NCI-H748 treated with DMSO at 0.1 percent for 48 hours (cell line): ENCODE measurements around the gene OR52W1.

Experiments
- DNase-seq: peaks from one replicate; lab custom pipeline; 2025; lab: John Stamatoyannopoulos, UW

The OR52W1 gene, protein sequence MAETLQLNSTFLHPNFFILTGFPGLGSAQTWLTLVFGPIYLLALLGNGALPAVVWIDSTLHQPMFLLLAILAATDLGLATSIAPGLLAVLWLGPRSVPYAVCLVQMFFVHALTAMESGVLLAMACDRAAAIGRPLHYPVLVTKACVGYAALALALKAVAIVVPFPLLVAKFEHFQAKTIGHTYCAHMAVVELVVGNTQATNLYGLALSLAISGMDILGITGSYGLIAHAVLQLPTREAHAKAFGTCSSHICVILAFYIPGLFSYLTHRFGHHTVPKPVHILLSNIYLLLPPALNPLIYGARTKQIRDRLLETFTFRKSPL

DNA sequence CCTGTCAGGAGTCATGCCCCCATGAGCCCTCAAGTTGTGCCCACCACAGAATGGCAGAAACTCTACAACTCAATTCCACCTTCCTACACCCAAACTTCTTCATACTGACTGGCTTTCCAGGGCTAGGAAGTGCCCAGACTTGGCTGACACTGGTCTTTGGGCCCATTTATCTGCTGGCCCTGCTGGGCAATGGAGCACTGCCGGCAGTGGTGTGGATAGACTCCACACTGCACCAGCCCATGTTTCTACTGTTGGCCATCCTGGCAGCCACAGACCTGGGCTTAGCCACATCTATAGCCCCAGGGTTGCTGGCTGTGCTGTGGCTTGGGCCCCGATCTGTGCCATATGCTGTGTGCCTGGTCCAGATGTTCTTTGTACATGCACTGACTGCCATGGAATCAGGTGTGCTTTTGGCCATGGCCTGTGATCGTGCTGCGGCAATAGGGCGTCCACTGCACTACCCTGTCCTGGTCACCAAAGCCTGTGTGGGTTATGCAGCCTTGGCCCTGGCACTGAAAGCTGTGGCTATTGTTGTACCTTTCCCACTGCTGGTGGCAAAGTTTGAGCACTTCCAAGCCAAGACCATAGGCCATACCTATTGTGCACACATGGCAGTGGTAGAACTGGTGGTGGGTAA lies at the start of gene OR52W1:
Gene OR52W1 (plus strand): TSS at position 51 of the 637 bp plus-strand sequence. CDS start 0 bp downstream, at position 51.
- DNase-seq = no peak

DNA sequence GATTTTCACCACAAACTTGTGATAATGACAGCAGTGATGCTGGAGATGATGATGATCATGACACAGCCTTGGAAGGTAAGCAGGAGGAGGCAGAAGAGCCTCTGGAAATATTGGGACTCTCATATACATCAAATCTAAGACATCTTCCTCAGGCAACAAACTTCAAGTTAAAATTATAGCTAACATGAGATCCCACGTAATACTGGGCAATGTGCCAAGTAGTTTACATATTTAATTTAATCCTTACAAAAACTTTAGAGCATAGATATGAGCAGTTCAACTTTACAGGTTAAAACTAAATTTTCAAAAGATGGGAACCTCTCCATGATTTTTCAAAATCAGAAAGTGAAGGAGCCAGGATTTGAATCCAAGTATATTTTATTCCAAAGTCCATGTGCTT lies 47.9 kb upstream of the OR52W1 start:
- no peak for DNase-seq

DNA sequence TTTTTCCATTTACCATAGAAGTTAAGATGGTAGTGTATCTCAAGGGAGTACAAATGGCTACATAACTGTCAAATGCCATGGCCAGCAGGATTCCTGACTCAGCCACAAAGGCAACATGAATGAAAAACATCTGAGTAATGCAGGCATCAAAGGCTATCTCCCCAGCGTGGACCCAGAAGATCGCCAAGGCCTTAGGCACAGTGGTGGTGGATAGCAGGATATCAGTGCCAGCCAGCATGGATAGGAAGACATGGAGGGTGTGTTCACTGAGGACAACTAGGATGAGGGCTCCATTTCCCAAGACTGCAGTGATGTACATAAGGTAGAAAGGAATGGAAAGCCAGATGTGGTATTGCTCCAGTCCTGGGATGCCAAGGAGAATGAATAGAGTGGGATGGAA lies 46.9 kb upstream of the OR52W1 start:
- no peak for DNase-seq

DNA sequence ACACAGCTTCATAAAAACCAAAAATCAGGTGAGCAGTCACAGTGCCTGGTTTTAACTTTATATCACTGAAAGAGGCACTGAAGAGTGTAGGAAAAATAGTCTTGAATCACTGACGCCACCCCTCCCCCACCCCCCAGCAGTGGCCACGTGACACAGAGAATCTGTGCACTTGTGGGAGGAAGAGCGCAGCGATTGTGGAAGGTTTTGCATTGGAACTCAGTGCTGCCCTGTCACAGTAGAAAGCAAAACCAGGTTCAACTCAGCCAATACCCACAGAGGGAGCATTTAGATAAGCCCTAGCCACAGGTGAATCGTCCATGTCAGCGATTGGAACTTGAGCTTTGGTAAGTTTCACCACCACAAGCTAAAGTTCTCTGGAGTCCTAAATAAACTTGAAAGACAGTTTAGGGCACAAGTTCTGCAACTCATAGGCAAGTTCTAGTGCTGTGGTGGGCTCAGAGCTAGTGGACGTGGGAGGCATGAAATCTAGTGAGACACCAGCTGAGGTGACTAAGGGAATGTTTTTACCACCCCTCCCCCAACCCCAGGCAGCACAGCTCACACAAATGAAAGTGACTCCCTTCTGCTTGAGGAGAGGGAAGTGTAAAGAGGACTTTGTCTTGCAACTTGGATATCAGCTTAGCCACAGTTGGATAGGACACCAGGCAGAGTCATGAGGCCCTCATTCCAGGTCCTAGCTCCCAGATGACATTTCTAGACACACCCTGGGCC lies 42.2 kb upstream of the OR52W1 start:
- no peak for DNase-seq

DNA sequence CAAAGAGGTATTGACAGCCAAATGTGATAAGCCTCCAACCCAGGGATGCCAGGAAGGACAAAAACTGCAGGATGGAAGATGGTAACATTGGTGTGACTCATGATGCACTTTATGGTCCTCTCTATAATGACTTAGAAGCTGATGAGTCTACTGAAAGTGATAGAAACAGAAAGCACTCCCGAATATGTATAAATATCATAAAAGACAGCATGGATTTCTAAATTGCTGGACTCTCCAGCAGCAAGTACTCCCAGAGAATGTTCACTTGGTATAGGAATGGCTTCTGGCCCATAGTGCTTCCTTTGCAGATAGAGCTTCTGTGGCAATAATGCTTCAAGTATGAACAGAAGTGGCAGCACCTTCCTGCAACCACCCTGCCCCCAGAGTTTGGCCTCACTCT lies 28.8 kb upstream of the OR52W1 start, which contains the start of gene OR52B2:
Gene OR52B2 (minus strand): TSS at position 101 of the 400 bp plus-strand sequence. CDS start 0 bp downstream, at position 101.
- DNase-seq = no peak

DNA sequence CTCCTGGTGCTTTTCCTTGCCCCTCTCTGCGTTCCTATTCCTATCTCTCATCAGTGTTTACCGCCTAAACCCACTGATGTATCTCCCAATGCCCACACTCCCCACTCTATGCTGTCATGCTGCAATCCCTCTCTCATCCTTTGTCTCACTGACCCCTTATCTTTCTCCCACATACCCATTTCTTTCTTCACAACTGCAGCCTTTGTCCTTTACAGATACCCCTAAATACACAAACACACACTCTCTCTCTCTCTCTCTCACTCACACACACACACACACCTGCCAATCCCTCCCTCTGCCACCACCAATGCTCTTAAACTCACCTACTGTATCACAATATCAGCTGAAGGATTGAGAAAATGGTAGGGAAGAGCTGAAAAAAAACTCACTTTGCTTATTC lies 23.6 kb upstream of the OR52W1 start:
- DNase-seq = no peak

DNA sequence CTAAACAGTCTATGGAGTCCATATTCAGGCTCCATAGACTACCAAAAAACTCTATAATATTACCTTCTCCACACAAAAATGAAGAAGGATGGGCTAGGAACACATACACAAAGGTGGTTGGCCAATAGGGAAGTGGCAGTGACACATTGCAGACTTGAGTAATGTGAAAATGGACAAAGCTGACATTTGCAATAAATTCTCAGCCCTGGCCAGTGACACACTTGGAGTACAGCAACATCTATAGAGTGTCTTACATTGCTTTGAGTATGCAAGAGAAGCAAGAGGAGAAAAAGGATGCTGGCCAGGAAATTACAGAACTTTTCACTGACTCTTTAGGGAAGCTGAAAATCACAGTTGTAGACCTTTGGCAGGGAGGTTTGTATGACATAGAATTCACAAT lies 7.3 kb upstream of the OR52W1 start:
- DNase-seq = no peak

DNA sequence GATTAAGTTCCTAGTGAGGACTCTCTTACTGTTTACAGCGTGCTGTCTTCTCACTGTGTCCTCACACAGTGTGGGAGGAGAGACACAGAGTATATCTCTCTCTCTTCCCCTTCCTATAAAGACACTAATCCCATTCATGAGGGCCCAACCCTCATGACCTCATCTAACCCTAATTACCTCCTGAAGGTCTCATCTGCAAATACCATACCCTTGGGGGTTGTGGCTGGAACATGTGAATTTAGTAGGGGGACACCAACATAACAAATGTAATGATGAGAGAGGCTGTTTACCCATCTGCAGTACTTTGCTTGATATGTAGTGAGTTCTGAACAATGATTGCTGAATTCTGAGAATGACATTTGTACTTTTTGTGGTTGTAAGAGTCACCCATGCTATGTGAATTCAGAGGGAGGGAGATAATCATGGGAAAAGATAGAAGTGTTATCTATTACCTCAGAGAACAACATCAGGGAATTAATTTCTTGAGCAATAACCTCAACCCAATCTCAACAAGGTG lies 4.9 kb upstream of the OR52W1 start:
- no peak for DNase-seq

DNA sequence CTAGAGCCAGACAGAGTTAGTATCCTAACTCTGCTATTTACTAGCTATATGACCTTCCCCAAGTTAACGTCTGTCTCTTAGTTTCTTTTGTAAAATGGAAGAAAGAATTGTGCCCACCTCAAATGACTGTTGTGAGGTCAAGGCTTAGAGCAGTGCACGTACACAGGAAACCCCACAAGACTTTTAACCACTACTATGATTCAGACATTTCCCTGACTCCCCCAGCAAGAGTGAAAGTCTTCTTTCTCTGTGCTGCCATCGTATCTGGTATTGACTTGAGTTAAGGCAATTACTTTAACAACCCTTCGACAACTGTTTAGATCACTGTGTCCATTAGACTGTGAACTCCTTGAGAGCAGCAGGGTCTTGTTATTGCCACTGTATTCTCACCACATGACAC lies 2.6 kb upstream of the OR52W1 start:
- DNase-seq = no peak

DNA sequence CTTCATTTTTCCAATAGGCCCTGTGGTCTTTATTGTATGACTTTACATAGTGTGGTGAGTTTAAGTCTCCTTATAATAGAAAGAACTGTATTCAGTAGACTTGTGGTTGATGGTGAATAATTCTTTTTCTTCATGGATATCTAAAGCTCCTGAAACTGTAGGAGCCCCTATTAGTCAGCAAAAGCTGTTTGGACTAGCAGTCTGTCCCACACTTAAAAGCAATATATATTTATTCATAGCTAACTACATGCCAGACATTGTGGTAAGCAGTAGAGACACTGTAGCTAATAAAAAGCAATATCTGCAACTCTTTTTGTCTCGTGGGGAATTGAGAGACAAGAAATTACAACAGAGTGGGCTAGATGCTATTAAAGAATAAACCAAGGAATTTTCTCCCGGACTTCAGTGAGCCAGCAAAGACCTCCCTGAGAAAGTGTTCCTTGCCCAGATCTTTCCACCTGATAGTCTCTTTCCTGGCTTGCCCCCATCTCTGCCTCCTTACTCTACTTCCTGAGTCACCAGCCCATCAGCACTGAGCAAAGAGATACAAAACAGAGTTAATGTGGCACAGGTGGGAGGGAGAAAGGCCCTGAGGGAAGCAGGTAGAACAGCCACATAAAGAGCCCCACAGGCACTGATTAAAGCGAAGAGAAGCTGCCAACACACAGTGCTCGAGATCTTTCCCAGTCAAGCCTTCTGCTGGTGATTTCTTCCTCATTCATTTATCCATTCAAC lies 1.4 kb upstream of the OR52W1 start:
- no peak for DNase-seq

DNA sequence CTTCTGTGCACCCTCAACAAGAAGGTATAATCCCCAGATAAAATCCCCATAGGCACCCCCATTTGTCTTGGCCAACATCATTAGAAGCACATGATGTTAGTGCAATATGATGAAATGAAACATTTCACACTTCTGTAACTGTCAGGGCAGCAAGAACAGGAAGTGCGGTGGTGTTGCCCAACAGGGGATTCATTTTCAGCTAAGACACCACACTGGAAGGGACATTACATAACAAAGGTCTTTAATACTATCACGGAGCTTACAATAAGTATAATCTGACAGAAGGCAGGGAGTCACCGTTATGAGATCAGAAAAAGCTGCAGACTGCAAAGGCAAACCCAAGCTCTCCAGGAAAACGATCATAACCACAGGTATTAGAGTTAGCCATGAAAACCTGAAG lies 2.0 kb downstream of the OR52W1 start:
- no peak for DNase-seq

DNA sequence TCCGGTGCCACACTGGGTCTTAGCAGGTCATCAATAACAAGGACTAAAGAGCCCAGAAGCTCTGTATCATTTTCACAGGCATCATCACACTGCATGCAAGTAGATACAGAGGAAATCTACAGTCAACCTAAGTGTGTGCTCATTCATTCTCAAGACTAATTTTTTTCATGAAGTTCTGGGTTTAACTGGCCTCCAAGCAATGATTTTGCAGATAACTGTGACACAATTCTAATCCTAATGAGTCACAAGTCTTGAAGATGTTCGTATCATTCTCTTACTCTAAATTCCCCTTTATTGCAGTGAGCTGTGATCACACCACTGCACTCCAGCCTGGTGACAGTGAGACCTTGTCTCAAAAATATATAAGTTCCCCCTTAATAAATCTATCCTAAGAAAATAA lies 2.5 kb downstream of the OR52W1 start:
- DNase-seq = no peak

DNA sequence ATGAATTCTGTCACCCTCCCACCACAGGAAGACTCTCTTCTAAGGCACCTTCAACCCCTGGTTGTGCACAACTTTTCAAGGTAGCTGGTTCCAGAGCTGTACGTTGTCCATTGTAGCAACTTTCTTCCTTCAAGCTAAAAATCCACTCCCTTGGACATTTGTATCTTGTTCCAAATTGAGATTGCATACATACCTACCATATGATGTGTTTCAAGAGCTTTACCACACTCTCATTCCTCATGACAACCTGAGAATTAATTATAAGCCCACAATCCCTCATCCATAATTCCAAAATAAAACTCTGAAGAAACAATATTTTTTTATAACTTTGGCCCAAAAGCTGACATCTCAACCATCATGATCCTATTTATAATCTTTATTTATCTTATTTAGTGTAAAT lies 3.0 kb downstream of the OR52W1 start:
- DNase-seq = no peak

DNA sequence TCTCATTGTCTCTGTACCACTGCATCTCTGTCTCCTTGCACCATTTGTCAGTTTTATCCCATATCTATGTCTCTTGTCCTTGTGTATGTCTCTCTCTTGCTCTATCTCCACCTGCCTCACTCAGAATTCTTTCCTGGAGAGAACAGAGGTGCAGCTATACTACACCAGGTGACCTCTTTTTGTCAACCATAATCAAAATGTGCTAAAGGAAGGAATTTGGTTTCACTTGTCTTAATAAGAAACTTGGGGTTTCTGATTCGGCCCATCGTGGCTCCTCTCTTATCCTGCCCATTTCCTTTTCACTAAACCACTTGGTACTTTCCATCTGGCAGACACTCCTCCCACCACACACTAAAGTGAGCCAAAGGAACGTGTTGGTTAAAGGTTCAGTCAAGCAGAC lies 4.3 kb downstream of the OR52W1 start:
- DNase-seq = no peak

DNA sequence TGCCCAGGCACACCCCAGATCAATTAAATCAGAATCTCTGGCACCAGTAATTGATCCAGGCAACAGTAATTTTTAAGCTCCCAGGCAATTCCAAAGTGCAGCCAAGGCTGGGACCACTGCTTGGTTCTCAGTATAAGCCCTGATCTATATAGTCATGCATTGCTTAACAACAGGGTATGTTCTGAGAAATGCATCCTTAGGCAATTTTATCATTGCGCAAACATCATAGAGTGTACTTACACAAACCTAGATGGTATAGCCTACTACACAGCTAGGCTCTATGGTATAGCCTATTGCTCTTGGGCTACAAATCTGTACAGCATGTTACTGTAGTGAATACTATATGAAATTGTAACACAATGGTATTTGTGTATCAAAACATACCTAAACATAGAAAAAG lies 5.7 kb downstream of the OR52W1 start:
- DNase-seq = no peak

DNA sequence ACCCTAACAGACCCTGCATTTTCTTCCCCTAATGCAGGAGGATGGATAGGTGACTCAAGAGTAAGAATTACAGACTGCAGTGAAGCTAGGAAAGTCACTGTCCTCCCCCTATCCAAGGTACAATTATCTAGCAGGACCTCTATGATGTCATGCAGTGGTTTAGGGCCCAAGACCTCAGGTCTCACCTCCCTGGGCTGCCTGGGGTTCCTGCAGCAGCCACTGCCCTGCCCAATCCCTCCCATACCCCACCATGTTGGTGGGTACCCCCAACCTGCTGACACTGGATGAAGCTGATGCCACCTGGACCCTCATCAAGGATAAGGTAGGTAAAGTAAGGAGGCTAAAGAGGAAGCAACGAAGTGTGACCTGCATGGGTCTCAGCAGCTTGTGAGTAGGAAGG lies 6.3 kb downstream of the OR52W1 start, which contains the start of gene C11orf42:
Gene C11orf42 (plus strand): TSS at position 192 of the 400 bp plus-strand sequence. CDS start 59 bp downstream, at position 251.
- no peak for DNase-seq

DNA sequence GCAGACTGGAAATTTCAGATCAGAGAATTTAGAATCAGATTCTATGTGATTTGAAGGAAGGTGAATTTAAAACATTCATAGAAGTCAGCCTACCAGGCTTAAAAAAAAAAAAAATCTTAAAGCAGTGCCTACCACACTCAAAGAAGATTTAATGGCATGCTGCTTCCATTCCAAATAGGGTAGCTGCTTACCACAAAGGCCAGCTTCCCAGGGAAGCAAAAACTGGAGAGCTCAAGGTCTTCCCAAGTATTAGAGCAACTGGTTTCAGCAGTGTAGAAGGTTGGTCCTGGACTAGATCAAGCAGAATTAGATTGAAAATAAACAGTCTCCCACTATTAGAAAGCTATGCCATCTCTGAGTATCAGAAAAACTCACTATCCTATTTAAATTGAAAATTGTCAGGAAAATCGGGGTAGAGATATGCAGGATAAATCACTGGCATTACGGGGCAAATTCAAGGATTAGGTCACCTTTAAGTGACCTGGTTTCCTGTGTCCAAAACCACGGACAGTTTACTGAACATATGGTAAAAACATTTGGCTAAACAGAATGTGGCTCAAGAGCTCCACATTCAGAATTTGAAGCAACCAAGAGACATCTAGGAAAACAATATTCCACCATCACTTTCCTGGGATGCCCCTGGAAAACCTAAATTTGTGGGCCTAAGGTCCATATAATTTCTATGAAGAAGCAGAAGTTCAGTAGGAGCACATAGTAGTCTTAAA lies 7.6 kb downstream of the OR52W1 start:
- DNase-seq = no peak

DNA sequence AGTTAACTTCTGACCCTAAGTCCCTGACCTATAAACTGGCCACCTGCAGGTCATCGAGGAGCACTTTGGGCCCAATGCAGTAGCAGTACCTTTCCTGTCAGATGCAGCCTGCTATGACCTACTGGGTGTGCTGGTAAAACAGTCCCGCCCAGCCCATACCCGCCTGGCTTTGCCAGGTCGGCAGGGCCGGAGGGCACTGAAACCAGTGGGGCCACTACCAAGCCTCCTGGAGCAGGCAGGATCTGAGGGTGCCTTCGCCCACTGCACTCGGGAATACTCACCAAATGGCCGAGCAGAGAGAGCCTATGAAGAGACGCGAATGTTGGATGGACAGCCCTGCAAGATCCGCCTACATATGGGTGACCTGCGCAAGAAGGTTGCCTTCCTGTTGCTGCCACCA lies 10.8 kb downstream of the OR52W1 start:
- no peak for DNase-seq

DNA sequence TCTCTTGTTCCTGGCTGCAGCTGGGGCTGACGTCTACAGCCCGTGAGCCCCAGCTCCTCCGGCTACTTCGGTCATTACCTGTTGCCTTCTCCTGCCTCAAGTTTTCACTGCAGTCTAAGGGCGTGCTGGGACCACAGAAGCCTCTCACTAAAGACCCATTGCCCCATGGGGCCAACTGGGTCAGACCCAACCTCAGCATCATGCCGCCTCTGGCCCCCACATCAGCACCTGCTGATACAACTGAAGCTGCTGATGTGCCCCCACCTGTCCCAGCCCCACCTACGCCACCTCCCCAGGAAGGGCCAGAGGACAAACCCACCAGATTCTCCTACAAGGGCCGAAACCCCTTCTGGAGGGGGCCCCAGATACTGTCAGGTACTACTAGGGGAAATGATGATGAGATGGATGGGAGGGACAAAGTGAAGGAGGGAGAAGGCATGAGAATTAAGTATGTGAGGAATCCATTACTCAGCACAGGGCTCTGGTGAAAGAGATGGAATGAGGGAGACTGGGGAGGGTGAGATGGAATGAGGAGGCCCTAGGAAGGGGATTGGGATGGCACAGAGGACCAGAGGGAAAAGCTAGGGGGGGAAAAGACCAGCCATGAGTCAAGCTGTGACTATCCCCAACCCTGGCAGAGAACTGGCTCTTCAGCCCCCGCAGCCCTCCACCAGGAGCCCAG lies 11.4 kb downstream of the OR52W1 start:
- no peak for DNase-seq

DNA sequence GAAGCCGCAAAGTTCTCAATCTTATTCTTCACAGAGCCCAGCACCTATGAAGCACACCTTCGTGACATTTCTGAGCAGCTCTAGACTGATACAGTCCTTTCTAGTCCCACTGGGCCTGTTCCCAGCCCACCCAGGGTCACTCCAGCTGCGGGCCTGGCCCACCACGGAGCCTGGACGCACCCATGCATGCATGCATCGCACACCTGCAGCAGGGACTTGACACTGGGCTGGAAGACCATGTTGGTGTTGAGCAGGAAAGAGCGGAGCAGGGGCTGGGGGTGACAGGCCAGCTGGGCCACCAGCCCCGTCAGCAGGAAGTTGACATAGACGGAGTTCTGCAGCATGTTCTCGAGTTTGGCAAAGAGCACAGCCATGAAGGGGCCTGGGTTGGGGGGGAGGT lies 15.5 kb downstream of the OR52W1 start:
- DNase-seq = no peak

DNA sequence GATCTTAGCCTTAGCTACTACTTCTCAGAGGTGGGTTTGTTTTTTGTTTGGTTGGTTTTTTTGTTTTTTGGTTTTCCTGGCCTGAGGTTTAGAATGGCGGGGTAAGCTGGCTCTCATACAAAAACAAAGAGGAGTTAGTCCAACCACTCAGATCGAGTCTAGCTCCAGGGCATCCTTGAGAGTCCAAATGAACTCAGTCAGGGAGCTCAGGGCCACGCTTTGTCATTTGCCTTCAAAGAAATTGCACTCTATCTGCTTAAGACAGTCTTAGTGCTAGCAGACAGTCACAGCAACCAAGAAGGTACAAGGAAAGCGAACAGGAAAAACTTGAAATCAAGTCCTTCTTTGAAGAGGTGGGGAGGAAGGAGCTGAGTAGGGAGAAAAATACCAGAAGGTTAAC lies 17.5 kb downstream of the OR52W1 start:
- no peak for DNase-seq
